WTC11 (cell line): ENCODE measurements around the gene FMC1. TPM values are rescaled to one million over a fixed set of nuclear protein-coding genes. Genes with fewer than 3 reads are reported as not detected.

Experiments used
- ATF1 ChIP-seq: sonication (generic); formaldehyde crosslinking; IDR thresholded peaks from 2 replicates; pipeline ENCODE4 v1.8.1; 2023; ENCODE audit warnings: mild to moderate bottlenecking, moderate library complexity, missing genetic modification reagents
- CBFB ChIP-seq: sonication (generic); formaldehyde crosslinking; IDR thresholded peaks from 2 replicates; pipeline ENCODE4 v1.8.1; 2022; ENCODE audit warnings: mild to moderate bottlenecking, low read depth, missing genetic modification reagents
- ELF4 ChIP-seq: sonication (generic); formaldehyde crosslinking; IDR thresholded peaks from 2 replicates; pipeline ENCODE4 v1.8.1; 2022; ENCODE audit warnings: low read depth, mild to moderate bottlenecking, moderate library complexity, missing genetic modification reagents
- GTF2I ChIP-seq: fragments of 250-450 bp; sonication (Bioruptor Pico); conservative IDR thresholded peaks from 2 replicates; pipeline ENCODE4 v1.4.0; 2021; ENCODE audit warnings: mild to moderate bottlenecking
- IRF2 ChIP-seq: sonication (generic); formaldehyde crosslinking; IDR thresholded peaks from 2 replicates; pipeline ENCODE4 v1.8.0; 2022; ENCODE audit warnings: low read depth, missing genetic modification reagents, borderline replicate concordance
- JAZF1 ChIP-seq: fragments of 250-450 bp; sonication (Bioruptor Pico); IDR thresholded peaks from 2 replicates; pipeline ENCODE4 v1.9.0; 2021; ENCODE audit warnings: moderate library complexity, mild to moderate bottlenecking, inconsistent platforms
- NR1H2 ChIP-seq: sonication (generic); formaldehyde crosslinking; IDR thresholded peaks from 2 replicates; pipeline ENCODE4 v1.9.0; 2021; ENCODE audit warnings: mild to moderate bottlenecking, moderate library complexity, missing genetic modification reagents
- SMAD4 ChIP-seq: sonication (generic); formaldehyde crosslinking; IDR thresholded peaks from 2 replicates; pipeline ENCODE4 v1.8.0; 2022; ENCODE audit warnings: mild to moderate bottlenecking, missing genetic modification reagents
- SOX15 ChIP-seq: fragments of 250-450 bp; sonication (Bioruptor Pico); IDR thresholded peaks from 2 replicates; pipeline ENCODE4 v1.9.0; 2021; ENCODE audit warnings: mild to moderate bottlenecking
- SP1 ChIP-seq: sonication (generic); formaldehyde crosslinking; conservative IDR thresholded peaks from 2 replicates; pipeline ENCODE4 v1.8.1; 2022; ENCODE audit warnings: missing genetic modification reagents
- TEAD1 ChIP-seq: sonication (generic); formaldehyde crosslinking; IDR thresholded peaks from 2 replicates; pipeline ENCODE4 v1.8.0; 2022; ENCODE audit warnings: mild to moderate bottlenecking, missing genetic modification reagents
- ZNF416 ChIP-seq: fragments of 250-450 bp; sonication (Bioruptor Pico); IDR thresholded peaks from 2 replicates; pipeline ENCODE4 v1.9.0; 2021; ENCODE audit warnings: mild to moderate bottlenecking, inconsistent platforms
- total RNA-seq: library from RNA; stranded (reverse); gene quantifications from 3 replicates; pipeline ENCODE4 v1.2.3, GENCODE V29; 2021
- TF ChIP-seq, protein P1 (sequence below): fragments of 250-450 bp; sonication (Bioruptor Pico); IDR thresholded peaks from 2 replicates; pipeline ENCODE4 v1.9.0; 2021; ENCODE audit warnings: mild to moderate bottlenecking
- TF ChIP-seq, protein P2 (sequence below): sonication (generic); formaldehyde crosslinking; IDR thresholded peaks from 2 replicates; pipeline ENCODE4 v1.8.0; 2022; ENCODE audit warnings: mild to moderate bottlenecking, missing genetic modification reagents
- TF ChIP-seq, protein P3 (sequence below): sonication (generic); formaldehyde crosslinking; IDR thresholded peaks from 2 replicates; pipeline ENCODE4 v1.8.1; 2023; ENCODE audit warnings: mild to moderate bottlenecking, missing genetic modification reagents, borderline replicate concordance
- TF ChIP-seq, protein P4 (sequence below): fragments of 200-600 bp; IDR thresholded peaks from 2 replicates; pipeline ENCODE4 v1.8.0; 2022; ENCODE audit warnings: antibody characterized with exemption
- TF ChIP-seq, protein P5 (sequence below): sonication (generic); formaldehyde crosslinking; IDR thresholded peaks from 2 replicates; pipeline ENCODE4 v1.8.1; 2023; ENCODE audit warnings: mild to moderate bottlenecking, missing genetic modification reagents
- TF ChIP-seq, protein P6 (sequence below): sonication (generic); formaldehyde crosslinking; IDR thresholded peaks from 2 replicates; pipeline ENCODE4 v1.8.1; 2023; ENCODE audit warnings: mild to moderate bottlenecking, missing genetic modification reagents
- TF ChIP-seq, protein P7 (sequence below): sonication (generic); formaldehyde crosslinking; IDR thresholded peaks from 2 replicates; pipeline ENCODE4 v1.8.0; 2022; ENCODE audit warnings: mild to moderate bottlenecking, missing genetic modification reagents
- TF ChIP-seq, protein P8 (sequence below): fragments of 250-450 bp; sonication (Bioruptor Pico); IDR thresholded peaks from 2 replicates; pipeline ENCODE4 v1.9.0; 2021; ENCODE audit warnings: mild to moderate bottlenecking
- TF ChIP-seq, protein P9 (sequence below): sonication (generic); formaldehyde crosslinking; IDR thresholded peaks from 2 replicates; pipeline ENCODE4 v1.8.0; 2022; ENCODE audit warnings: missing genetic modification reagents

Gene FMC1
- total RNA-seq, 1 experiment from 2014 or later = 16.3 TPM

DNA sequence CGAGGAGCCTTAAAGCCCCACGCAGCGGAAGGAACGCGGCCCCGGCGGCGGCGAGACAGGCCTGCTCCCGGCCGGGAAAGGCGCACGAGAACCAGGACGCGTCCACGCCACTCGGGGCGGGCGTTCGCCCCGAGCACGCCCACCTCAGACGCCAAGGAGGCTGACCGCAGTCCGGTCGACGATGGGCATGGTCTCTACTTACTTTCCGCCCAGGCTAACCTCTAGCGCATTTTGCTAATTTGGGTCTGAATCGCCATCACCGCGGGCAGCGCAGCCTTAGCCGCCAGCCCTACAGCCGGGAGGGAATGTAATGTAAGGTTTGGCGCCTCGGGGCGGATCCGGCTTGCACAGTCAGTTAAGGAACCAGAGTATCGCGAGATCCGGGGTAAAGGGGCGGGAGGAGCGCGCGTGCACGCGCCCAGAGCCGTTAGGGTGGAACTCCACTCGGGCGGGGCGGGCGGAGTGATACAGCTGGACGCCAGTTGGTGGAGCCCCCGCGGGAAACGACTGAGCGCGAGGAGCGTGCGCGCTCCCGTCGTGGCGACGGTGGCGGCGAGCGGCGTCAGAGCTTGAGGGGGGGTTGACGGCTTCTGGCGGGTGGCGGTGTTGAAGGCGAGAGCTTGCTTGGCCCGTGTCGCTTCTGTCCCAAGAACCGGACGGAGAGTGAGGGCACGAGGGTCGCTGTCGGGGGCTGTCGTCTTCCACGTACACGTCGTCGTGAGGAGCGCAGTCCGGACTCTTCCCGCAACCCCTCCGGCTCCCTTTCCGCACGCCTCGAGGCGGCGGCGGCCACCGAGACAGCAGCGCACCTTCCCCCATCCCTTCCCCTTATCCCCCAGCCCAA is 18.5 kb downstream of the FMC1 start, which contains the start of gene LUC7L2 (continued):
- TF ChIP-seq, protein P1, sequence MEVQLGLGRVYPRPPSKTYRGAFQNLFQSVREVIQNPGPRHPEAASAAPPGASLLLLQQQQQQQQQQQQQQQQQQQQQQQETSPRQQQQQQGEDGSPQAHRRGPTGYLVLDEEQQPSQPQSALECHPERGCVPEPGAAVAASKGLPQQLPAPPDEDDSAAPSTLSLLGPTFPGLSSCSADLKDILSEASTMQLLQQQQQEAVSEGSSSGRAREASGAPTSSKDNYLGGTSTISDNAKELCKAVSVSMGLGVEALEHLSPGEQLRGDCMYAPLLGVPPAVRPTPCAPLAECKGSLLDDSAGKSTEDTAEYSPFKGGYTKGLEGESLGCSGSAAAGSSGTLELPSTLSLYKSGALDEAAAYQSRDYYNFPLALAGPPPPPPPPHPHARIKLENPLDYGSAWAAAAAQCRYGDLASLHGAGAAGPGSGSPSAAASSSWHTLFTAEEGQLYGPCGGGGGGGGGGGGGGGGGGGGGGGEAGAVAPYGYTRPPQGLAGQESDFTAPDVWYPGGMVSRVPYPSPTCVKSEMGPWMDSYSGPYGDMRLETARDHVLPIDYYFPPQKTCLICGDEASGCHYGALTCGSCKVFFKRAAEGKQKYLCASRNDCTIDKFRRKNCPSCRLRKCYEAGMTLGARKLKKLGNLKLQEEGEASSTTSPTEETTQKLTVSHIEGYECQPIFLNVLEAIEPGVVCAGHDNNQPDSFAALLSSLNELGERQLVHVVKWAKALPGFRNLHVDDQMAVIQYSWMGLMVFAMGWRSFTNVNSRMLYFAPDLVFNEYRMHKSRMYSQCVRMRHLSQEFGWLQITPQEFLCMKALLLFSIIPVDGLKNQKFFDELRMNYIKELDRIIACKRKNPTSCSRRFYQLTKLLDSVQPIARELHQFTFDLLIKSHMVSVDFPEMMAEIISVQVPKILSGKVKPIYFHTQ = no peak
- TF ChIP-seq SOX15 (no peak), ATF1 (no peak), SP1 (CRISPR knock-in tag) (peak; percentile 76), TEAD1 (CRISPR knock-in tag) (no peak; the same call in 1 of the 2 replicates), GTF2I (CRISPR knock-in tag) (no peak), CBFB (no peak), NR1H2 (no peak), ZNF416 (CRISPR knock-in tag) (peak; percentile 55; the same call in 1 of the 2 replicates), IRF2 (no peak), JAZF1 (no peak), SMAD4 (no peak), ELF4 (CRISPR knock-in tag) (no peak)
- TF ChIP-seq, protein P2, sequence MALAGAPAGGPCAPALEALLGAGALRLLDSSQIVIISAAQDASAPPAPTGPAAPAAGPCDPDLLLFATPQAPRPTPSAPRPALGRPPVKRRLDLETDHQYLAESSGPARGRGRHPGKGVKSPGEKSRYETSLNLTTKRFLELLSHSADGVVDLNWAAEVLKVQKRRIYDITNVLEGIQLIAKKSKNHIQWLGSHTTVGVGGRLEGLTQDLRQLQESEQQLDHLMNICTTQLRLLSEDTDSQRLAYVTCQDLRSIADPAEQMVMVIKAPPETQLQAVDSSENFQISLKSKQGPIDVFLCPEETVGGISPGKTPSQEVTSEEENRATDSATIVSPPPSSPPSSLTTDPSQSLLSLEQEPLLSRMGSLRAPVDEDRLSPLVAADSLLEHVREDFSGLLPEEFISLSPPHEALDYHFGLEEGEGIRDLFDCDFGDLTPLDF (CRISPR knock-in tag) = no peak
- TF ChIP-seq, protein P3, sequence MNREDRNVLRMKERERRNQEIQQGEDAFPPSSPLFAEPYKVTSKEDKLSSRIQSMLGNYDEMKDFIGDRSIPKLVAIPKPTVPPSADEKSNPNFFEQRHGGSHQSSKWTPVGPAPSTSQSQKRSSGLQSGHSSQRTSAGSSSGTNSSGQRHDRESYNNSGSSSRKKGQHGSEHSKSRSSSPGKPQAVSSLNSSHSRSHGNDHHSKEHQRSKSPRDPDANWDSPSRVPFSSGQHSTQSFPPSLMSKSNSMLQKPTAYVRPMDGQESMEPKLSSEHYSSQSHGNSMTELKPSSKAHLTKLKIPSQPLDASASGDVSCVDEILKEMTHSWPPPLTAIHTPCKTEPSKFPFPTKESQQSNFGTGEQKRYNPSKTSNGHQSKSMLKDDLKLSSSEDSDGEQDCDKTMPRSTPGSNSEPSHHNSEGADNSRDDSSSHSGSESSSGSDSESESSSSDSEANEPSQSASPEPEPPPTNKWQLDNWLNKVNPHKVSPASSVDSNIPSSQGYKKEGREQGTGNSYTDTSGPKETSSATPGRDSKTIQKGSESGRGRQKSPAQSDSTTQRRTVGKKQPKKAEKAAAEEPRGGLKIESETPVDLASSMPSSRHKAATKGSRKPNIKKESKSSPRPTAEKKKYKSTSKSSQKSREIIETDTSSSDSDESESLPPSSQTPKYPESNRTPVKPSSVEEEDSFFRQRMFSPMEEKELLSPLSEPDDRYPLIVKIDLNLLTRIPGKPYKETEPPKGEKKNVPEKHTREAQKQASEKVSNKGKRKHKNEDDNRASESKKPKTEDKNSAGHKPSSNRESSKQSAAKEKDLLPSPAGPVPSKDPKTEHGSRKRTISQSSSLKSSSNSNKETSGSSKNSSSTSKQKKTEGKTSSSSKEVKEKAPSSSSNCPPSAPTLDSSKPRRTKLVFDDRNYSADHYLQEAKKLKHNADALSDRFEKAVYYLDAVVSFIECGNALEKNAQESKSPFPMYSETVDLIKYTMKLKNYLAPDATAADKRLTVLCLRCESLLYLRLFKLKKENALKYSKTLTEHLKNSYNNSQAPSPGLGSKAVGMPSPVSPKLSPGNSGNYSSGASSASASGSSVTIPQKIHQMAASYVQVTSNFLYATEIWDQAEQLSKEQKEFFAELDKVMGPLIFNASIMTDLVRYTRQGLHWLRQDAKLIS (CRISPR knock-in tag) = no peak
- TF ChIP-seq, protein P4, sequence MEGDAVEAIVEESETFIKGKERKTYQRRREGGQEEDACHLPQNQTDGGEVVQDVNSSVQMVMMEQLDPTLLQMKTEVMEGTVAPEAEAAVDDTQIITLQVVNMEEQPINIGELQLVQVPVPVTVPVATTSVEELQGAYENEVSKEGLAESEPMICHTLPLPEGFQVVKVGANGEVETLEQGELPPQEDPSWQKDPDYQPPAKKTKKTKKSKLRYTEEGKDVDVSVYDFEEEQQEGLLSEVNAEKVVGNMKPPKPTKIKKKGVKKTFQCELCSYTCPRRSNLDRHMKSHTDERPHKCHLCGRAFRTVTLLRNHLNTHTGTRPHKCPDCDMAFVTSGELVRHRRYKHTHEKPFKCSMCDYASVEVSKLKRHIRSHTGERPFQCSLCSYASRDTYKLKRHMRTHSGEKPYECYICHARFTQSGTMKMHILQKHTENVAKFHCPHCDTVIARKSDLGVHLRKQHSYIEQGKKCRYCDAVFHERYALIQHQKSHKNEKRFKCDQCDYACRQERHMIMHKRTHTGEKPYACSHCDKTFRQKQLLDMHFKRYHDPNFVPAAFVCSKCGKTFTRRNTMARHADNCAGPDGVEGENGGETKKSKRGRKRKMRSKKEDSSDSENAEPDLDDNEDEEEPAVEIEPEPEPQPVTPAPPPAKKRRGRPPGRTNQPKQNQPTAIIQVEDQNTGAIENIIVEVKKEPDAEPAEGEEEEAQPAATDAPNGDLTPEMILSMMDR = no peak
- TF ChIP-seq, protein P5, sequence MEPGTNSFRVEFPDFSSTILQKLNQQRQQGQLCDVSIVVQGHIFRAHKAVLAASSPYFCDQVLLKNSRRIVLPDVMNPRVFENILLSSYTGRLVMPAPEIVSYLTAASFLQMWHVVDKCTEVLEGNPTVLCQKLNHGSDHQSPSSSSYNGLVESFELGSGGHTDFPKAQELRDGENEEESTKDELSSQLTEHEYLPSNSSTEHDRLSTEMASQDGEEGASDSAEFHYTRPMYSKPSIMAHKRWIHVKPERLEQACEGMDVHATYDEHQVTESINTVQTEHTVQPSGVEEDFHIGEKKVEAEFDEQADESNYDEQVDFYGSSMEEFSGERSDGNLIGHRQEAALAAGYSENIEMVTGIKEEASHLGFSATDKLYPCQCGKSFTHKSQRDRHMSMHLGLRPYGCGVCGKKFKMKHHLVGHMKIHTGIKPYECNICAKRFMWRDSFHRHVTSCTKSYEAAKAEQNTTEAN (CRISPR knock-in tag) = no peak; the same call in 1 of the 2 replicates
- TF ChIP-seq, protein P6, sequence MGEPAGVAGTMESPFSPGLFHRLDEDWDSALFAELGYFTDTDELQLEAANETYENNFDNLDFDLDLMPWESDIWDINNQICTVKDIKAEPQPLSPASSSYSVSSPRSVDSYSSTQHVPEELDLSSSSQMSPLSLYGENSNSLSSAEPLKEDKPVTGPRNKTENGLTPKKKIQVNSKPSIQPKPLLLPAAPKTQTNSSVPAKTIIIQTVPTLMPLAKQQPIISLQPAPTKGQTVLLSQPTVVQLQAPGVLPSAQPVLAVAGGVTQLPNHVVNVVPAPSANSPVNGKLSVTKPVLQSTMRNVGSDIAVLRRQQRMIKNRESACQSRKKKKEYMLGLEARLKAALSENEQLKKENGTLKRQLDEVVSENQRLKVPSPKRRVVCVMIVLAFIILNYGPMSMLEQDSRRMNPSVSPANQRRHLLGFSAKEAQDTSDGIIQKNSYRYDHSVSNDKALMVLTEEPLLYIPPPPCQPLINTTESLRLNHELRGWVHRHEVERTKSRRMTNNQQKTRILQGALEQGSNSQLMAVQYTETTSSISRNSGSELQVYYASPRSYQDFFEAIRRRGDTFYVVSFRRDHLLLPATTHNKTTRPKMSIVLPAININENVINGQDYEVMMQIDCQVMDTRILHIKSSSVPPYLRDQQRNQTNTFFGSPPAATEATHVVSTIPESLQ = no peak
- TF ChIP-seq, protein P7, sequence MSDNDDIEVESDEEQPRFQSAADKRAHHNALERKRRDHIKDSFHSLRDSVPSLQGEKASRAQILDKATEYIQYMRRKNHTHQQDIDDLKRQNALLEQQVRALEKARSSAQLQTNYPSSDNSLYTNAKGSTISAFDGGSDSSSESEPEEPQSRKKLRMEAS = peak; percentile 76
- TF ChIP-seq, protein P8, sequence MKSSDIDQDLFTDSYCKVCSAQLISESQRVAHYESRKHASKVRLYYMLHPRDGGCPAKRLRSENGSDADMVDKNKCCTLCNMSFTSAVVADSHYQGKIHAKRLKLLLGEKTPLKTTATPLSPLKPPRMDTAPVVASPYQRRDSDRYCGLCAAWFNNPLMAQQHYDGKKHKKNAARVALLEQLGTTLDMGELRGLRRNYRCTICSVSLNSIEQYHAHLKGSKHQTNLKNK (CRISPR knock-in tag) = no peak
- TF ChIP-seq, protein P9, sequence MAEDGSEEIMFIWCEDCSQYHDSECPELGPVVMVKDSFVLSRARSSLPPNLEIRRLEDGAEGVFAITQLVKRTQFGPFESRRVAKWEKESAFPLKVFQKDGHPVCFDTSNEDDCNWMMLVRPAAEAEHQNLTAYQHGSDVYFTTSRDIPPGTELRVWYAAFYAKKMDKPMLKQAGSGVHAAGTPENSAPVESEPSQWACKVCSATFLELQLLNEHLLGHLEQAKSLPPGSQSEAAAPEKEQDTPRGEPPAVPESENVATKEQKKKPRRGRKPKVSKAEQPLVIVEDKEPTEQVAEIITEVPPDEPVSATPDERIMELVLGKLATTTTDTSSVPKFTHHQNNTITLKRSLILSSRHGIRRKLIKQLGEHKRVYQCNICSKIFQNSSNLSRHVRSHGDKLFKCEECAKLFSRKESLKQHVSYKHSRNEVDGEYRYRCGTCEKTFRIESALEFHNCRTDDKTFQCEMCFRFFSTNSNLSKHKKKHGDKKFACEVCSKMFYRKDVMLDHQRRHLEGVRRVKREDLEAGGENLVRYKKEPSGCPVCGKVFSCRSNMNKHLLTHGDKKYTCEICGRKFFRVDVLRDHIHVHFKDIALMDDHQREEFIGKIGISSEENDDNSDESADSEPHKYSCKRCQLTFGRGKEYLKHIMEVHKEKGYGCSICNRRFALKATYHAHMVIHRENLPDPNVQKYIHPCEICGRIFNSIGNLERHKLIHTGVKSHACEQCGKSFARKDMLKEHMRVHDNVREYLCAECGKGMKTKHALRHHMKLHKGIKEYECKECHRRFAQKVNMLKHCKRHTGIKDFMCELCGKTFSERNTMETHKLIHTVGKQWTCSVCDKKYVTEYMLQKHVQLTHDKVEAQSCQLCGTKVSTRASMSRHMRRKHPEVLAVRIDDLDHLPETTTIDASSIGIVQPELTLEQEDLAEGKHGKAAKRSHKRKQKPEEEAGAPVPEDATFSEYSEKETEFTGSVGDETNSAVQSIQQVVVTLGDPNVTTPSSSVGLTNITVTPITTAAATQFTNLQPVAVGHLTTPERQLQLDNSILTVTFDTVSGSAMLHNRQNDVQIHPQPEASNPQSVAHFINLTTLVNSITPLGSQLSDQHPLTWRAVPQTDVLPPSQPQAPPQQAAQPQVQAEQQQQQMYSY = no peak
